NCI-H146 (cell line): Measurements from ENCODE around the gene USP36.
A peak's percentile ranks its signal among the peaks of the same experiment; 100 is the strongest.
"Not testable (repeated sequence)": the region's sequence is repeated elsewhere in the genome, so short reads cannot be mapped to it uniquely, and the experiment has no call there.

Source experiments
- DNase-seq: peaks from one replicate; lab custom pipeline; 2025; lab: John Stamatoyannopoulos, UW

The USP36 gene

GRCh38 chr17:78790552-78790951 is 50.1 kb downstream of the USP36 start:
- no peak for DNase-seq

GRCh38 chr17:78789663-78790181 is 50.9 kb downstream of the USP36 start:
- DNase-seq = no peak

GRCh38 chr17:78789149-78789662 is 51.4 kb downstream of the USP36 start:
- DNase-seq = no peak

GRCh38 chr17:78788451-78788850 is 52.2 kb downstream of the USP36 start:
- DNase-seq = no peak

- DNase-seq = no peak
These were observed 53.2 kb downstream of the USP36 start for GRCh38 chr17:78787444-78787843.

- peak; percentile 49 for DNase-seq
These were observed 55.0 kb downstream of the USP36 start for GRCh38 chr17:78785663-78786057.

GRCh38 chr17:78785011-78785662 is 55.5 kb downstream of the USP36 start:
- no peak for DNase-seq

GRCh38 chr17:78784352-78784751 is 56.3 kb downstream of the USP36 start:
- DNase-seq = no peak

GRCh38 chr17:78783711-78784324 is 56.8 kb downstream of the USP36 start:
- no peak for DNase-seq

- no peak for DNase-seq
These were observed 58.7 kb downstream of the USP36 start, which contains the start of gene CYTH1 for GRCh38 chr17:78781893-78782304. CYTH1 (minus strand) TSS chr17:78782273; CDS start chr17:78782223, 50 bp downstream.

- DNase-seq = peak; percentile 8
These were observed 59.3 kb downstream of the USP36 start for GRCh38 chr17:78781104-78781892.

- no peak for DNase-seq
These were observed 60.3 kb downstream of the USP36 start for GRCh38 chr17:78780335-78780734.

GRCh38 chr17:78779850-78780249 is 60.8 kb downstream of the USP36 start:
- no peak for DNase-seq

GRCh38 chr17:78779286-78779651 is 61.3 kb downstream of the USP36 start:
- not testable (repeated sequence) for DNase-seq

GRCh38 chr17:78777881-78778280 is 62.7 kb downstream of the USP36 start:
- DNase-seq = no peak

GRCh38 chr17:78774956-78775571 is 65.5 kb downstream of the USP36 start:
- DNase-seq = no peak

GRCh38 chr17:78774453-78774852 is 66.2 kb downstream of the USP36 start:
- DNase-seq = no peak

- DNase-seq = no peak
These were observed 68.7 kb downstream of the USP36 start for GRCh38 chr17:78771758-78772382.

- DNase-seq = no peak
These were observed 71.3 kb downstream of the USP36 start for GRCh38 chr17:78769196-78769773.

- DNase-seq = peak; percentile 31
These were observed 72.8 kb downstream of the USP36 start for GRCh38 chr17:78767806-78768205.

GRCh38 chr17:78766743-78767294 is 73.8 kb downstream of the USP36 start:
- no peak for DNase-seq
